Activated naive CD4-positive, alpha-beta T cell (primary cell): Measurements from ENCODE around the gene TEAD1.

ENCODE experiments used
- DNase-seq, 4 experiments: peaks; one replicate each; lab custom pipeline; 2025; lab: John Stamatoyannopoulos, UW

The TEAD1 gene

DNA sequence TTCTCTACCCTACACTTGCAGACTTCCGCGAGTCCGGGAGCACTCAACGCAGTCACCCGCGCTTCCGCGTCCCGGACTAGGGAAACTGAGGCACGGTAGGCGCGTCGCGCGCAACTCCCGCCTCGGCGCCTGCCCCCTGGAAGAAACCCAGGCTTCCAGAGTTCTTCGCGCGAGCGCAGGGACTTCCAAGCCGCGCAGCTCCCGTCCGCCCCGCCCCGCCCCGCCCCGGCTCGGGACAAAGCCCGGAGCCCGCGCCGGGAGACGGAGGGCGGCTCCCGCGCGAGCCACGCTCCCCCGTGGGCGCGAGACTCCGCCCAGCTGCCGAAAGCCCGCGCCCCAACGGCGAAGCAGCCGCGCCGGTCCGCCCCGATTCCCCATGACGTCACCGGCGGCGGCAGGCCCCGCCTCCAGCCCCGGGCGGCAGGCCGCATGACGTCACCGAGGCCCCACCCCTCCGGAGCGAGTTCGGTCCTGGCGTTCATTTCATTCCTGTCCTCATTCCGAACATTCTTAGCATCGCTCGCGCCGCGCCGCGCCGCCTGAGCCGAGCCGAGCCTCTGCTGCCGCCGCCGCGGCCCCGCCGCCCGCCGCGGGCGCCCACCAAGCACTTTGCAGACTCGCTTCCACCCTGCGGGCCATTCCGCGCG, at the start of gene TEAD1:
Gene TEAD1 (plus strand): TSS at position 498 of the 647 bp plus-strand sequence.
- DNase-seq: peak; percentile 39 to 70 (median 57)

- no peak for DNase-seq
These were observed 49.6 kb upstream of the TEAD1 start for GRCh38 chr11:12624595-12624994.

GRCh38 chr11:12625438-12626071, 48.7 kb upstream of the TEAD1 start:
- no peak for DNase-seq

GRCh38 chr11:12626616-12627015, 47.6 kb upstream of the TEAD1 start:
- DNase-seq: no peak

DNA sequence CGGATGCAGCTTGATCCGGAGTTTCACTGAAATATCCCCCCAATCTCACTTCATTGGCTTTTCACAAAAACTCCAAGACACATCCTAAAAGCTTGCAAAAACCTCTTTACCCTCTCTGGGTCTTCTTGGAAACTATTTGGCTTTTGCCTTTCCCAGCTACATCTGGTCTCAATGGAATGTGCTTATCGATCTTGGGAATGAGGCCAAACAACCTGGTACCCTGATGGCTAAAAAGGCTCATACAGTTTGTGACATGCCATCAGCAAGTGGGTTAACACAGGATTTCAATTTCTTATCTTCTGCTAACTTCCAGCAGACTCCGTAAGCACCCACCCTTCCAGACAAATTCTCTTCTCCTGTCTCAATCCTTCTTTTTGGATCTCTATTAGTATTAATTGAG, 45.9 kb upstream of the TEAD1 start:
- DNase-seq: no peak

DNA sequence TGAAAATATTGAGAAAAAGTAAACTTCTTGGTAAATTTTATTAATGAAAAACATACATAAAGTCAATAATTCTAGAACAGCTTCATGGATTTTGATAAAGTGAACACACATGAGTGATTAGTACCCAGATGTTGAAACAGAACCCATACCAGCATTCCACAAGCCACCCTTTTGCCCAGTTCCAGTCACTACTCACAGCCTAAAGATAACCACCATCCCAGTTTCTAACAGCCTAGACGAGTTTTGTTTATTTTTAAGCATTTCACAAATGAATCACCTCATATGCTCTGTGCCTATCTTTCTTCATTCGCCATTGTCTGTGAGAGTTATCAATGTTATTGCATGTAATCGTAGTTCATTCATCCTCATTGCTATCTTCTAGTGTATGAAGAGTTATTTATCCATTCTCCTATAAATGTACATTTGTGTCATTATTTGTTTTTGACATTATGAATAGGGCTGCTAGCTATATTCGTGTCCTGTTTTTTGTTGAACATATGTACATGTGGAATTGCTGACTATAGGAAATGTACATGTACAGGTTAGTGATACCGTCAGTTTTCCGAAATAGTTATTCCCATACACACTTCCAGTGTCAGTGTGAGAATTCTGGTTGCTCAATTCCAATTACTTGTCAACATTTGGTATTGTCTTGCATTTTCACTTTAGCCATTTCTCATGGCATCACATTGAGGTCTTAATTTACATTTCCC, 44.5 kb upstream of the TEAD1 start:
- DNase-seq: no peak

- DNase-seq: no peak
These were observed 42.6 kb upstream of the TEAD1 start for GRCh38 chr11:12631651-12632050.

- DNase-seq: no peak
These were observed 39.9 kb upstream of the TEAD1 start for GRCh38 chr11:12634329-12634728.

DNA sequence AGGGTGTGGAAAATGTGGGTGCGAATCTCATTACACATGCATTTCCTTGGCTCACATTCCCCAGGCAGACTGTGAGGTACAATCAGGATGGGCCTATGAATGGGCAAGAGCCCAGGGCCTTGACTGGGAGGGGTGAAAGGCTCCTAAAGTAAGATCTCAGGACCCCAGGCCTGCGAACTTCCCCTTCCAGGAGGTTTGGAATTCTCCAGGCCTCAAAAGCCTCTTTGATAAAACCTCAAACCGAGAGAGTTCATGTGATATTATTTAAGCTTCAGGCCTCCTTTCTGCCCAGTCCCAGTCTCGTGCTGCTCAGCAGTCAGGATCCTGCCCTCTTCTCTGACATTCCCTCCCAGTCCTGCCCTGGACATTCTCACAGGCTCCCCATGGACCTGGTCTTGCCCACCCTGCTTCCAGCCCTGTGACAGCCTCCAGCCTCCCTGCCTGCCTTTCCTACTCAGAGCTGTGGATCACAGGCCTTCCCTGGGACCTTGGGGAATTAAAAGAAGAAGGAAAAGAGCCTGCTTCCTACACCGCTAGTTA, 37.3 kb upstream of the TEAD1 start:
- no peak for DNase-seq

GRCh38 chr11:12639388-12639787, 34.8 kb upstream of the TEAD1 start:
- no peak for DNase-seq

- no peak for DNase-seq
These were observed 33.9 kb upstream of the TEAD1 start for GRCh38 chr11:12640355-12640754.

DNA sequence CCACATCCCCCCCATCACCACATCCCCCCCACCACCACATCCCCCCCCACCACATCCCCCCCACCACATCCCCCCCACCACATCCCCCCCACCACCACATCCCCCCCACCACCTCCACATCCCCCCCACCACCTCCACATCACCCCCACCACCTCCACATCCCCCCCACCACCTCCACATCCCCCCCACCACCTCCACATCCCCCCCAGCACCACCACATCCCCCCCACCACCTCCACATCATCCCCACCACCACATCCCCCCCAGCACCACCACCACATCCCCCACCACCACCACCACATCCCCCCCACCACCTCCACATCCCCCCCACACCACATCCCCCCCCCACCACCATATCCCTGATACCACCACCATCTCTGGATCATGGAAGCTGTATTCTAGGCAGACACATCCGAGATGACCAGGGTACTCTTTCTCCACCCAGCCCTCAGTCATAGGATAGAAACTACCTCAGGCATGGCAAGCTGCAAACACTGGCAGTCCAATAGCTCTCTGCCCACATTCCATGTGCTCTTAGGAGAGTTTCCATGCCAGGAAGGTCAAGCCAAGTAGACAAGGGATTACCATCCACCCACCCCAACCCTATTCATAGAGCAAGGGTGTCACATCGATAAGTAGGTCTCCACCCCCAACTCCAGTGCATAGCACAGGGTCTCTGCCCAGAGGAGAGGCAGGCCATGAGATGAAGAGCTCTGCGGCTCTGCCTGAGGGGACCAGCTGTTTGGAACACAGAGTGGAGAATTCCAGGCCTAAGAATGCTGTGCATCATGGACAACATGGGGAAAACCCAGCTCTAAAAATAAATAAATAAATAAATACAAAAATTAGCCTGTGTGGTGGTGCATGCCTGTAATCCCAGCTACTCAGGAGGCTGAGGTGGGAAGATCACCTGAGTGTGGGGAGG, 33.0 kb upstream of the TEAD1 start:
- DNase-seq: no peak

- DNase-seq: no peak
These were observed 32.2 kb upstream of the TEAD1 start for GRCh38 chr11:12642040-12642439.

- no peak for DNase-seq
These were observed 31.3 kb upstream of the TEAD1 start for GRCh38 chr11:12642806-12643428.

DNA sequence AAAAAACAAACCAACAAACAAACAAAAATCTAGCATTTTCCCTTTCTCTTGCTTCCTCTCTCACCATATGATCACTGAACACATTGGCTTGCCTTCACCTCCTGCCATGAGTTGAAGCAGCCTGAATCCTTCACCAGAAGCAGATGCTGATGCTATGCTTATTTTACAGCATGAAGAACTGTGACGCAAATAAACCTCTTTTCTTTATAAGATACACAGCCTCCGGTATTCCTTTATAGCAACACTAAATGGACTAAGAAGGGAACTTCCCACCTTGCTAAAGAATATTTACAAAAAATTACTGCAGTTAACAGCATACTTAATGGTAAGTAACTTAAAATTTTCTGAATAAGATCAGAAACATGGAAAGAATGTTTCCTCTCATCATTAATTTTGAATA, 27.7 kb upstream of the TEAD1 start:
- no peak for DNase-seq

- no peak for DNase-seq
These were observed 20.5 kb upstream of the TEAD1 start for GRCh38 chr11:12653729-12654128.

DNA sequence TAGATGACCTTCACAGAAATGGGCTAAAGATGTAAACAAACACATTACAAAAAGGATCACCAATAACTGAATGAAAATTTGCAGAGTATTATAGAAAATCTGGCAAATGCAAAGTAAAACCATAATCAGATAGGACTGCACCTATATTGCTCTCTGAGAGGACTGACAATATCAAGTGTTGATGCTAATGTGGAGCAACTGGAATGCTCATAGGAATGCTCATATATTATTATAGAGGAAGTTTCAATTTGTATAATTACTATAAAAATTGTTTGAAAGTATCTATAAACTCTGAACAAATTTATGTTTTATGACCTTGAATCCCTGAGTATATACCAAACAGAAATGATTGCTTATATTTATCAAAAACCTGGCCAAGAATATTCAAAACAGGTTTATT, 18.4 kb upstream of the TEAD1 start:
- DNase-seq: no peak

GRCh38 chr11:12657336-12657735, 16.9 kb upstream of the TEAD1 start:
- no peak for DNase-seq

- DNase-seq: no peak
These were observed 16.2 kb upstream of the TEAD1 start for GRCh38 chr11:12657981-12658380.

DNA sequence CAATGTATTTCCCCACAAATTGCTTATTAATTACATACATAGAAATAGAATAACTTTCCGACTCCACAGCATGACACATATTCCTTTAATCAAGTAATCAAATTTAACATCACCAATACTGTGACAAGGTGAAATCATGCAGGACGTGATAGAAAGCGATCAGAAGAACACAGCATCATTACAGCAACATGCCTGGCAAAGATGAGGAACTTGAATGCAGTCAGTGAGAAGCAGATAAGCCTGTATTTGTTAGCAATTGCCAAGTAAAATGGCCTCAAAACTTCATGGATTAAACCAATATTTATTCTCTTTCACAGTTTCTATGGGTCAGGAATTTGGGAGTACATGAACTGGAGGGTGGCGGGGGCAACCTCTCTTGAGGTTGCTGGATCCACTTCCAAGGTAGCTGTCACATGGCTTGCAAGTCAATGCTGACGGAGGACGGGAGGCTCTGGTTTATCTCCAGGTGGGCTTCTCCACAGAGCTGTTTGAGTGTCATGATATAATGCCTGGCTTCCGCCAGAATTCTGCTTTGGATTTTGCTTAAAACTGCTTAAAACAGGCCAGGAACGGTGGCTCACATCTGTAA, 12.0 kb upstream of the TEAD1 start:
- no peak for DNase-seq

DNA sequence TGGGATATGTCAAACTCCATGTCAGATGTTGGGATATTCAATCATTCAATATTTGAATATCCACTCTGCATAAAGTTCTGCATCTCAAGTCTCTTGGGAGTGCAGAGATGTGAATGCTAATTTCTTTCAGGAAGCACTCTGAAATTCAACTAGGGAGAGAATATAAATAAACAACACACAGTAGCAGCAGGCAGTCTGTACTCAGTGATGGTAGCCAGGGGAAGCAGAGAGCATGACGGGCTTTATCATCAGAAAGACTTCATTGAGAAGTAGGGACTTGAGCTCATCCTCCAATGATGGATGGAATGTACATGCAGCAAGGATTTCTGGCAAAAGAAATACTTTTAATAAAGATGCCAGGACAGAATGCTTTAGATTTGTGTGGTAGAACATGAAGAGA, 9.8 kb upstream of the TEAD1 start:
- no peak for DNase-seq
